ENCODE measurements around the gene NEDD4L.
"Not testable (repeated sequence)": the region's sequence is repeated elsewhere in the genome, so short reads cannot be mapped to it uniquely, and the experiment has no call there.

Gene NEDD4L

GRCh38 chr18:58373481-58373880, 329.5 kb downstream of the NEDD4L start:
- no peak for DNase-seq (ENCODE audit: low read depth in 2 of 2)

DNA sequence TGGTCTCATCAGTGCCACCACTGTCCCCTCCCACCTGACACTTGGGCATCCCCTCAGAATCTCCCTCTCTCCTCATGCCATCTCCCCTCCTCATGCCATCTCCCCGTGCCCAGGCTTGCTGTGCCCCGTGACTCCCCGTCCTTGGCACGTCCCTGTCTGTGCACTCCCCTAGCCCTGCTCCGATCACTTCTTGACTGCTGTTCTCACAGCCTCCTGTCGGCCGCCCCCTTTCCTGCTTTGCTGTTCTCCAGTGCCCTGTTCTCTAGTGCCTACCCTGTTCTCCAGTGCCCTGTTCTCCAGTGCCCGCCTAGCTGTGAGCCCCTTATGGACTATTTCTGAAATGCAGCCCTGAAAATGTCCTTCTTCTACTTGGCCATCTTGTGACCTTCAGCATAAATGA, 331.0 kb downstream of the NEDD4L start:
- no peak for DNase-seq (ENCODE audit: low read depth in 2 of 2)

DNA sequence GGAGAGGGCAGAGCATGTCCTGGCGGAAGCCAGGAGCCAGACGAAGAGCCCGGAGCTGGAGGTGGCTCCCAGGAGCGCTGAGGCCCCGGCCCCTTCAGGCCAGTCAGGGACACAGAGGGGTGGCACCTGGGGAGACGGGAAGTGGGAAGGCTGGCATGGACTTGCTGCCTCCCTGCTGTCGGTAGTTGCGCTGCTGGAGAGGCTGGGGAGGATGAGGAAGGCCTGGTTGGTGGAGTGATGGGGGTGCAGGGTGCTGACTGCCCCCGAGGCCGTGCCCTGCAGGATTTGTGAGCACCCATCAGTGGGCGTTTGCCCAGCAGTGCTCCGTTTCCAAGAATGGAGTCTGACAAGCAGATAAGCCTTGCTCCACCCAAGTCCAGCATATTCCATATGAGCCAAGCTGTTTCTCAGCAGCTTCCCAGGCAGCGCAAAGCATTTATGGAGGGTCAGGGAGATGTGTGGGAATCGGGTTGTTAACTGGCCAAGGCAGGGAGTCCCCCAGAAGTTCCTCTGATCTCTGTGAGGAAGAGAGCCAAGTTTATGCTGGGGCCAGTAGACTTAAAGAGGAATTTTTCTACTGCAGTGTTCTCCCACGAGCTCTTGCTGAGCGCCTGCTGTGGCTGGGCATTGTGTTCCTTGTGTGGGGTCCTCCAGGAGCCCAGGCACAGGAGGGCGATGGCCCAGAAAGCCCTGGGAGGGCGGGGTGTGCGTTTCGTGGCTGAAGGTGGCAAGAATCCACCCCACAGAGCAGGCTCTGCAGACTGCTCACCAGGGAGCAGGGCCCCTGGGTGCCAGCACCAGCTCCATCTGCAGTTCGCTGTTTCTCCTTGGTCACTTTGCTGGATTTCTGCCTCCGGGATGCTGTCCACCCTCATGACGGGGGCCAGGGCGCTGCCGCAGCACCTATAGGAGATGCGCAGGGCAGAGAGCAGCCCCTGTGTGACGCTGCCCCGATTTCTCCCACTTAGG, 334.7 kb downstream of the NEDD4L start:
- DNase-seq (ENCODE audit: low read depth in 2 of 2) = no peak

GRCh38 chr18:58379443-58379842, 335.4 kb downstream of the NEDD4L start:
- no peak for DNase-seq (ENCODE audit: low read depth in 2 of 2)

GRCh38 chr18:58380113-58380512, 336.1 kb downstream of the NEDD4L start:
- DNase-seq (ENCODE audit: low read depth in 2 of 2) = not testable (repeated sequence)

DNA sequence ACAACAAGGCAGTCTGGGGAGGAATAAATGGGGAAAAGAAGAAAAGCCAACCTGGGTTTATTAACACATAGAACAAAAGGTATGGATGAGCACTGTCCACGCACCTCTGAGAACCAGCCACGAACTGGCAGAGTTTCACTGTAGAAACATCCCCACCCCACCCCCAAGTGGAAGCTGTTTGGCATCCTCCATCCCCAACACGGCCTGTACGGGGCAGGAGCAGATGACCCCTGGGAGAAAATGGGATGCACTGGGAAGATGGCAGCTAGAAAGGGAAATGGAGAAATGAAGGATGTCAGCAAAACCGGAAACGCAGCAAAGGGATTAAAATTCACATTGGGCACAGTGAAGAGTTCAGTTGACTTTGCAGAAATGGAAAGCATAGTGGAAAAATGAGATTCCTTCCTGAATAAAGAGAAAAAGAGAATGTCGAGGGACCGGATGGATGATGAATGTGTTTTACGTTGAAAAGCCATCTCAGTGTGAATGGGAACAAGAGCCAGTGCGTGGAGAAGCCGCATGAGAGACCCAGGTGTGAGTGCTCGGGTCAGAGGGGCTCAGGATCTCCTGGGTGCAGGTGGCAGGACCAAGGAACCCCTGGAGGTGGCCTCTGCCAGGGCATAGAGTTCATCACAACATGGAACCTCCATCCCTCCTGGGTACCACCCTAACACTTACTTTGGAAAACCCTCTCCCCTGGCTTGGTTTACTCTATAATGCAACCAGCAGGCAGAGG, 337.8 kb downstream of the NEDD4L start:
- DNase-seq (ENCODE audit: low read depth in 2 of 2) = no peak

GRCh38 chr18:58382446-58382845, 338.4 kb downstream of the NEDD4L start:
- DNase-seq (ENCODE audit: low read depth in 2 of 2) = no peak

DNA sequence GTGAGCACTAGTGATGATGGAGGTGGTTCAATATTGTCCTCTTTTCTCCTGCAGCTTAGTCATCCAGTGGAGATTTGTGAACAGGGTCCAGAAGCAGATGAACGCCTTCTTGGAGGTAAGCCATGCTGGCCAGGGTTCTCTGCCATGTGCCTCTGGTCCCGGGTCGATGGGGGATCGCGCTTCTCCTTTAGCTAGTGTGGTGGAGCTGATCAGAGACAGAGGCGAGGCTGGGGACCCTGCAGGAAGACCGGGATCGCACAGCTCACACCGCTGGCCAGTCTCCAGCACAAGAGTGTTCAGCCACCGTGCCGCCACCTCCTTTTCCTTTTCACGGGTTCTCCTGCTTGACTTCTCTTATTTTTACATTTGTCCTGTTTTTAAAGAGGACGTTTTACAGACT, 341.4 kb downstream of the NEDD4L start:
- no peak for DNase-seq (ENCODE audit: low read depth in 2 of 2)

- DNase-seq (ENCODE audit: low read depth in 2 of 2) = no peak
These were observed 342.8 kb downstream of the NEDD4L start for GRCh38 chr18:58386780-58387179.

DNA sequence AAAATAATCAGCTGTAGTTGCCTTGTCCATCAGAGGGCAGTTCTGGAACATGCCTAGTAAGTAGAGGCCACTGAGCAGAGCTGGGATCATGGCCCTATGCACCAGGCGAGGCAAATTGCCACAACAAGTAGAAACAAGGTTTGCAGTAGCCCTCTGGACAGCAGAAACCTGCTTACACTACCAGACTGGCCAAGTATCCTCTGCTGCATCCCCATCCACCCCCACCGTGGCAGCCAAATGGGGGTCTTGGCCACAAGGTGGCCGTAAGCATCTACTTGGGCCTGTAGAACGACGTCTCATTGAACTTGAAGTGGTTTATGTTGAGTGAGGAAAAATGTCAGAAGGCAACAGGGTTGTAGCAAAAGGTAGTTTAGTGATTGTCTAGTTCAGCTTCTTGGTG, 343.7 kb downstream of the NEDD4L start:
- DNase-seq (ENCODE audit: low read depth in 2 of 2) = no peak

DNA sequence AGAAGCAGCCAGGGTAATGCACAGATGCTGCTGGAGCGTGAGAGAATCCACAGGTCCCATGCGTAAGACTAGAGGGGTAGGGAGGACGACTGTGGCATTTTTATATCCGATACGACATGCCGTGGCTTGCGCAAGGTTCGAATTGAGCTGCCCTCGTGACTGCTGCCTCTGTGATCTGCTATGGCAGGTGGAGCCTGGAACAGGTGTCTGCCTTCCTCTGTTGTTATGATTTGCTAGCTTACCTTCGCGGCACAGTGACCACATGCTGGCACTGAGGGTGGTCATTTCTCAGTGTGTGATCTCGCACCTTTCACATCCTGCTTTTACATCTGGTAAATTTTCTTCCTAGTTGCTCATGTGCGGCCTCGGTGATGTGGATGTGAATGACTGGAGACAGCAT, 344.7 kb downstream of the NEDD4L start:
- DNase-seq (ENCODE audit: low read depth in 2 of 2) = no peak

DNA sequence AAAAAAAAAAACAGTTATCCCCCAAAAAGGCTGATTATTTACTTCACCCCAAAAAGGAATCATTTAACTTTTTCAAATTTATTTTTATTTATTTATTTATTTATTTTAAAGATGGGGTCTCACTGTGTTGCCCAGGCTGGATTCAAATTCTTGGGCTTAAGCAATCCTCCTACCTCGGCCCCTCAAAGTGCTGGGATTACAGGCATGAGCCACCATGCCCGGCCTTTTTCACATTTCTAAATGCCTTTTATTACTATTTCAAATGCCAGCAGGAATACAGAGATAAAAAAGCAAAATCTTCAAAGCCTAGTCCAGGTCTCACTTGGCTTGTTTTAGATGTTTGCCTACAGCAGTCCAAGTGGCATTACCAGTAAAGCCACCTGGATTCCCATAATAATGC, 345.7 kb downstream of the NEDD4L start:
- no peak for DNase-seq (ENCODE audit: low read depth in 2 of 2)

DNA sequence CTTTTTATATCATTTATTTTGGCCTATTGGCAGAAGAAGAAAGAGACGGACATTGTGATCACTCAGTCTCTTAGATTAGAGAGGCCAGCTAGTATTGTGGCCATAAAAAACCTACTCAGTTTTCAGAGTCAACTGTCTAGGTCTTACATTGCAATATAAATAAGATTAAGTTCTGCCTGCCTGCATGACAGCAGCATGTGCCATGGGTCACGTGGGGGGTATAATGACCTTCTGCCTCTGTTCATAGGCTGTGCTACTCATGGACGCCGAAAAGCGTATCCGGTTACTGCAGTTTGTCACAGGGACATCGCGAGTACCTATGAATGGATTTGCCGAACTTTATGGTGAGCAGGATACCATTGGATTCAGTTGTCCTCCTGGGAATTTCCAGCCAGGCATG, 346.4 kb downstream of the NEDD4L start:
- no peak for DNase-seq (ENCODE audit: low read depth in 2 of 2)

DNA sequence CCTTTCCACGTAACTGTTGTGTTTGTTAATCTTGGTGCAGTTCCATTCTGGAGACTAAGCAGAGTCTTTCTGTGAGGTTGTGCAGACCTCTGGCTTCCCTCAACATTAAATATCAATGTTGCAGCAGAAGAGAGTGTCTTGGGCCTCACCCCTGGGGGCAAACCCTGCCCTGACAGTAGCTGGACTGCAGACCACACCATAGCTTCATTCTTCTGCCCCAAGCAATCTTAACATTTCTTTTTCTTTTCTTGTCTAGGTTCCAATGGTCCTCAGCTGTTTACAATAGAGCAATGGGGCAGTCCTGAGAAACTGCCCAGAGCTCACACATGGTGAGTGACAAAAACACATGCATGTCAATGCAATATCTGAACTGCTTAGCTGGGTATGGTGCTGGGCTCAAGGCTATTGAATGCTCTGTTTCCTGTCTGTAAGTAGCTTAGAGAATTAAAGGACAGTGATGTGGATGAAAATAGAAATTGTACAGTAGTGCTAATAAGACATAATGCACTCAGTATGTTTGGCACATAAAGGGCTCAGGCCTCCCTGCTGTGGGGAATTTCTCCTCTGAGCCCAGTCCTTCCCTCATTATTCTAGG, 347.3 kb downstream of the NEDD4L start:
- DNase-seq (ENCODE audit: low read depth in 2 of 2) = no peak

DNA sequence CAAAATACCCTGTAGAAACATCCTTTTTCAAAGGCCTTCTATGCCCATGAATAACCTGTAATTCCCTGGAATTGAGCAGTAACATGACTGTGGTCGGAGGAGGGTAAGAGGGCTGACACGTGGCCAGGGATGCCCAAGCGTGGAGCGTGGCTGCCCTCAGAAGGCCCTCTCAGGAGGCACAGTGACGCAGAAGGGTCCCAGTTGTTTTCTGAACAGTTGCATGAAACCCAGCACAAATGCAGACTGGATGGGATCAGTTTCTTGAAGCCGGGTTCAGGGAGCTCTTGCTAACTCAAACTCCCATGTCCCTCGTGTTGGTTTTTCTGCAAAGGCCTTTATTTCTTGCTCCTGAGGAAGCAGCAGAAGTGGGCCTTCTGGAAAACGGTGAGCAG, 347.9 kb downstream of the NEDD4L start:
- DNase-seq (ENCODE audit: low read depth in 2 of 2) = no peak

DNA sequence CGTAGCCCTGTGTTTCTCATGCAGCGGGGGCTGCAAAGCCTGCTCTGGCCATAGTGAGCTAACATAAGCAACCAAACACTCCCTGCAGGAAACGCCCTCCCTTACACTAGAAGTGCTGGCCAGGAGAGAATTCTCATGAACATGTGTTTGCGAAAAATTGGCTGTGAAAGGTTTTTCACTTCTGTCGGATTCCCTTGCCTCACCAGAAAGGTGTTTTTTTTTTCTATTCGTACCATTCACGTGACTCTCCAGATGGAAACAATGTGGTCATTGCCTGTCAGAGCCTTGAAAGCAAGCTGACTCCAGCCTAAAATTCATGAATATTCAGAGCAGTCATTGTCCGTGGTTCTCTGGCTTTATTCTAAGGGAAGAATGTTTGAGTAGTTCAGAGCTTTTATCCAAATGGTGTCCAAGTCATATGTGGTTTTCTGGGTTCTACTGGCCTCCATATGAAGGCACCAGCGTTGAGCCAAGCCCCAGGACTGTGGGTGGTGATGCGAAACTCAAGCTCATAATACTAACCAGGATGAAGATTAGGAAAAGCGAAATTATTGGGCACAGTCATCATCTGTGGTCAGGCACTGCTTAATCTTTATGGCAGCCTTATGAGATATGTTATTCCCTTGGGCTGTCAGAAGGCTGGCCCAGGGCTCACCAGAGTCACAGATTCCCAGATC, 348.4 kb downstream of the NEDD4L start:
- no peak for DNase-seq (ENCODE audit: low read depth in 2 of 2)

DNA sequence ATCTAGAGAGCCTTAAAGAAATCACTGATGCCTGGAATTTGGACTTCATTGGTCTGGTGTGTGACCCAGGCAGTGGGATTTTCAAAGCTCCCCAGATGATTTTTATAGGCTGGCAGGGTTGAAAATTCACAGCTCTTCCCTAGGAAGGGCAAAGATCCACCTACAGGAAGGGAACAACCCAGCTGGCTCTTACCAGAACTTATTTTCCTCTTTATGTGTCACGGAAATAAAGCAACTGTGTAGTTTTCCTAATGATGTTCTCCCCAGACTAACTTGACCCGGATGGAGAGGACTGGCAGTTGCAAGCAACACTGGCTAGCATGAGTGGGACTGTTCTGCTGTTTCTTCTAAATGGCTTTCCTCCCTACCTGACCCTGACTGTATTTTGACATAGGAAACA, 349.3 kb downstream of the NEDD4L start:
- DNase-seq (ENCODE audit: low read depth in 2 of 2) = no peak

GRCh38 chr18:58394046-58394445, 350.0 kb downstream of the NEDD4L start:
- no peak for DNase-seq (ENCODE audit: low read depth in 2 of 2)

DNA sequence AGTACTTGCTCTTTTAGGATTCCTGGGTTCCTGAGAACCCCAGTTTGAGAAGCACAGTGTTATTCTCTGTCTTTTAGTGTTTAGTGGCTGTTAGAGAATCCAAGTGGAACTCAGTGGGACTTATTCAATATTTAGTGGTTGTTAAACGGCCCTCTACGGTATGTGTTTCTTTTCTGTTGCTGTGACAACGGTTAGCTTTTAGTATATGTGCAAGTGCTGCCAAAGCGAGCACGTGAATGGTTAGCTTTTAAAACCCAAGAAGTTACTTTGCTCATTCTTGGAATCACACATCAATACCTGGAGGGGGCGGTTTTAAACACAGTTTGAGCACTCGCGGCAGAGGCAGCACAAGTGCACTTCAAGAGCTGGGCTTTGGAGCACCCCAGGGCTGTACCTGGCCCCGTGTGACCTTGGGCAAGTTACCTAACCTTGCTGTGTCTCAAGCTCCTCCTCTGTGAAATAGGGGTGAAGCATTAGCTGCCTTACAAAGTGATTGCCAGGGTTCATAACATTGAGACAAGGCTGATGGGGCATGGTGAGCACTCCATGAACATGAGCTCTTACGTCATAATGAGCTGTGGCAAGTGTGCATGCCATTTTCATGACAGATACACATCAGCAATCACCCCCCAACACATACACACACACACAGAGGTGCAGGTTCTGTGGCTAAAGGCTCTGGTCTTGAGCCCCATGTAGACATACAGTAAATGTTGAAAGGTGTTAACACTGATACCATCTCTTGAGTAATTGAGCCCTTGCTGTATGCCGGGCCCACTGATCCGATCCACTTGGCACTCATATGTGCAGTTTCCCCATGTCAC, 350.8 kb downstream of the NEDD4L start:
- DNase-seq (ENCODE audit: low read depth in 2 of 2) = no peak

GRCh38 chr18:58396144-58396543, 352.1 kb downstream of the NEDD4L start:
- DNase-seq (ENCODE audit: low read depth in 2 of 2) = no peak

- no peak for DNase-seq (ENCODE audit: low read depth in 2 of 2)
These were observed 352.9 kb downstream of the NEDD4L start for GRCh38 chr18:58396966-58397365.

All from stimulated activated CD4-positive, alpha-beta T cell treated with anti-CD3 and anti-CD28 coated beads, Interleukin-1b, Interleukin-23, amount 100 ng/mL, for 1 hour (primary cell).